GM19099 (cell line): ENCODE measurements around the gene VPS50.

Source experiments
- POLR2A ChIP-seq: IDR thresholded peaks from 3 replicates; pipeline ENCODE4 v1.6.1; 2011; ENCODE audit warnings: low read depth; ENCODE audit not compliant: insufficient read length; ENCODE audit errors: extremely low read depth

The VPS50 gene

GRCh38 chr7:93226310-93226709, 5.9 kb upstream of the VPS50 start, which contains the start of gene HEPACAM2:
Gene HEPACAM2 (minus strand): TSS chr7:93226469.
- TF ChIP-seq POLR2A: no peak

DNA sequence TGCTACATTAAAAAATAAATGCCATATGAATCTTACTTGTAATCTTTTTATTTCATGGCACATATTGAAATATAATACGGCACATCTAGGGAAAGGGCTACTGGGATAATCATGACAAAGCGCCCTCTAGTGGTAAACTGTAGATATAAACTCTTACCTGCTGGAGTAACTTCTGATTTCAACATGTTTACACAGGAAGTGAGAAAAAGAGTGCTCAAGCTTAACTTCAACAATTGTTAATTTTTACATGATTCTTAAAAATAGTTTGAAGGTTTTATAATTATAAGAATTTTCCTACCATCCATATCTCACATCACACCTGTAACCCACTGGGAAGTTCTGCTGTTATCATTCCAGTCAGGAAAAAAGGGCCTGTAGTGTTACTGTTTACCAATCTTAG, 3.9 kb upstream of the VPS50 start:
- TF ChIP-seq POLR2A: no peak

- TF ChIP-seq POLR2A: no peak
Measured at GRCh38 chr7:93231259-93231658, 907 bp upstream of the VPS50 start.

- TF ChIP-seq POLR2A: no peak
Measured at GRCh38 chr7:93232673-93233018, 480 bp downstream of the VPS50 start.

DNA sequence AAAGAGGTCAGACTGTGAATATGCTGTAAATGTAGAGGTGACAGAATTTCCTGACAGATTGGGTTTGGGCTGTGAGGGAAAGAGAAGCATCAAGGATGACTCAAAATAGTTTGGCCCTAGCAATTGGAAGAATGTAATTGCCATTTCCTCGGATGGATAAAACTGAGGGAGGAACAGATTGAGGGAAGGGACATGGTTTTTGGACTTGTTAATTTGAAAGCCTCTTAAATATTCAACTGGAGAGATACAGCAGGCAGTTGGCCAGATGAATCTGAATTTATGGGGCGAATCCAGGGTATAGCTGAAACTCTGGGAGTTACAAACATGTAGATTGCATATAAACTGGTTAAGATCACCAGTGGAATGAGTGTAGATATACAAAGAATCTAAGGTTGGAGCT, 3.4 kb downstream of the VPS50 start:
- TF ChIP-seq POLR2A: no peak

DNA sequence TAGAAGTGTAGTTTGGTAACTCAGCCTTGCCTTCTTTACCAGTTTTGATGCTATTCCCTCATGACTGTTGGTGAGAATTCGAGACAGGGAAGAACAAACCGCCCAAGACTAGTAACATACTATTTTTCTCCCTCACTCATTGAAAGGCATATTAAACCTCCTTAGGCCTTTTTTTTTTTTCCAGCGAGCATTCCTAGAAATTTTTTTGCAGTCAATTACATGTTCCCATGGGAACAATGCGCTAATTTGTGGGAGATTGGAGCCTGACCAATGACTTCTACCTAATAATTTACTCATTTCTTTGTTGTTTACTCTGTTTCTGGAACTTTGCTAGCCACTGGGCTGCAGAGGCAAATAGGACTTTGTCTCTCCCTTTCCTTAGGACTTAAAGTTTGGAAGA, 6.0 kb downstream of the VPS50 start:
- no peak for TF ChIP-seq POLR2A

- no peak for TF ChIP-seq POLR2A
Measured at GRCh38 chr7:93238748-93239147, 6.6 kb downstream of the VPS50 start.

- no peak for TF ChIP-seq POLR2A
Measured at GRCh38 chr7:93239824-93240223, 7.7 kb downstream of the VPS50 start.

- TF ChIP-seq POLR2A: no peak
Measured at GRCh38 chr7:93242106-93242505, 9.9 kb downstream of the VPS50 start.

- TF ChIP-seq POLR2A: no peak
Measured at GRCh38 chr7:93245525-93246432, 13.6 kb downstream of the VPS50 start.

DNA sequence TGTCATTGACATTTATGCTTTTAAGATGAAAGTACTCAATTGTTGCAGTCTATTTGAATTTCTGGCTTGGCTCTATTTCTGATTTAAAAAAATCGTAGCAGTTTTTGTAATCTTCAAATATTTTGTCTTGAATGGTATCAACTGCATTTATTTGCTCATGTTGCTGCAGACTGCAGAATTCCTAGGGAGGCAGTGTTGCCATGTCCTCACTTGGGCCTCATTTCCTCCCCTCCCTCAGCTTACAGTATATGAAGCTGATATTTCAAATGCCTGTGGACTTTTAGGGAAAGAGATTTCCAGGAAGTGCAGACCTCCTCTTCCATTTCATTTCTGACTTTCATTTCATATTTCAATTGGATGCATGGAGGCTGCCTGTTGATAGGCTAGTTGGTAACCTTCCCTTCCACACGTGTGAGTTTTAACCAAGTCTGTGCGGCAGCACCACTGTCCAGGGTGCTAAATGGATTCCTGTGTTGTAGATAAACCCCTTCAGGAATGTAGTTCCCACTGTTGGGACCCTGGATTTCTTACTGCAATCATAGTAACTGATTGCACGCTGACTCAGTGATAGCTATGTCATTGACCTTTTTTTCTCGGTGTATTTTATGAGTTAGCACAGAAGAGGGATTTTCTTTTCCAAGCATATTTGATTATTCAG, 17.5 kb downstream of the VPS50 start:
- no peak for TF ChIP-seq POLR2A

DNA sequence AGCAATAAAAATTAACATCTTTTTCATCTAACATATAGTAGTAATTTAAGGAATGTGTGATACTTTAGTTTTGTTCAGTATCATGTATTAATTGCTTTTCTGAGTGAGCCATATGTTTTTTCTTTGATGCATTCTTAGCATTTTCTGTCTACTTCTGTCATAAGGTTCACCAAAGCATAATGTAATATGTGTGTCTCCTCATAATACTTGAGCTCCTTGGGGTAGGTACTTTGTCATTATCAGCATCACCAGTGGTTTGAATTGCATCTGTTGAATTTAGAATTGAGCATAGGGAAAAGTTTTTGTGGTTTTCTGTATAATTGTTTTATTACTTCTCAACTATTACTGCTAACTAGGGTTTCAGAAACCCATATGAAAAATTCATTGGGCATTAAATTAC, 26.5 kb downstream of the VPS50 start:
- no peak for TF ChIP-seq POLR2A

DNA sequence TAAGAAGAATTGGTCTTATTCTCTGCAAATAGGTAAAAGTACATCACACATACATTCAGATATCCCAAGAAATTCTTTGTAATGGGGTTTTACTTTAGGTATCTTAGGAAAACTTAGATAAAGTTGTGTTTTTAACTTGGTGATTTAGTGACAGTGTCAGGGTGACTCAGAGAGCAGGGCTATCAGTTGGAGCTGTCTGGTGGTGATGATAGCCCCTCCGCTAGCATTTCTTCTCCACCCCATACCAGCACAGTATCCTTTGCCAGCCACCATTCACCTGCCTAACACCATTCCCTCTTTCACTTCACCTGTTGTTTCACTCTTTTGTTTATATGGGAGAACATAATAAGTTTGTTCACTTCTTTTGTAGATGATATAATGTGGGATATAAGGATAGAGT, 30.4 kb downstream of the VPS50 start:
- no peak for TF ChIP-seq POLR2A

DNA sequence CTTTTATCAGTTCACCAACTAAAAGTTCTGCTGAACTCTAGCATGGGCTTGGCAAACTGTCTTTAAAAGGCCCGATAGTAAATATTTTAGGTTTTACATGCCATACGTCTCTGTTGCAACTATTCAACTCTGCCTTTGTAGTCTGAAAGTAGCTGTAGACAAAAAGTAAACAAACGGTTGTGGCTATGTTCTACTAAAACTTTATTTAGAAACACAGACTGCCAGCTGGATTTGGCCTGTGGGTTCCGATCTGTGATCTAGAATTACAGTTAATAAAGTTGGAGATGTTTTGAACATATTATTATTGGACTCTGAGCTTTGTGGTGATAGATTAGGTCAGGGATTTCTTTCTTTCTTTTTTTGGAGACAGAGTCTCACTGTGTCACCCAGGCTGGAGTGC, 33.1 kb downstream of the VPS50 start:
- TF ChIP-seq POLR2A: no peak

DNA sequence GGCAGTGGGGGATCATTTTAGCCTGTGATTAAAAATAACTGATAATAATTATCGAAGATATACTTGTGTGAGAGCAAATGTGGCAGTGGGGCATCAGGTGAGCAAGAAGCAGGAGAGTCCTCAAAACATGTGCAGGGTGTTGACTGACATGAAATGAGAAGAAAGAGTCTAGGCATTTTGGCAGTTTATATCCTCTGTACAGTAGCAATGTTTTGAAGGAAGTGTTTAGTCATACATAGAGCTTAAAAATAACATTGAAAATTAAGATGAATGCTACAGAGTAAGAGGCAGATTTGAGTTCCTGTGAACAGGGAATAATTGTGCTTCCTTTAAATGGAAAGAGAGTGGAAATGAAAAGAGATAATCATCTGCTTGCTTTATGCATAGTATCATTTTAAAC, 47.4 kb downstream of the VPS50 start:
- no peak for TF ChIP-seq POLR2A

DNA sequence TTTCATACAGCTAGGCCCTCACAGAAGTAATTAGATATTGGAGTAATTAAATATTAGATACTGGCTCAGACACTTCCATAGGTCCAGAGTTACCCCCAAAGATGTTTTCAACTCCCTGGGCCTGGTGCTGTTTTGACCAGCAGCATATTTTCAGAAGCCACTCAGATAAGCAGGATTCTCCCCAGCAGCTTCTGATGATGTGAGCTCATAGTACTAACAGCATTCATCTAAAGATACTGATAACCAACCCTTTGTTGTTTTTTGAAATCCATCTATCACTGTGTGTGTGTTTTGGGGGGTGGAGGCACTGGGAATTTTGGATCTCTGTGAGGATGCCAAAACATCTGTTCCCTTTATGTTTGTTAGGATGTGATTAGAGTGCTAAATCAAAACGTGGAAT, 52.7 kb downstream of the VPS50 start:
- no peak for TF ChIP-seq POLR2A
